HepG2 (cell line): ENCODE data around the gene ABHD2. TPM values are rescaled to one million over a fixed set of nuclear protein-coding genes. Genes with fewer than 3 reads are reported as not detected.
A peak's percentile ranks its signal among the peaks of the same experiment; 100 is the strongest.

ENCODE experiments used
- ATAC-seq: fragments of 200-7000 bp; cut with Tn5 transposase; 3 replicates; pipeline ENCODE4 v1.9.1; 2020; ENCODE audit warnings: mild to moderate bottlenecking, moderate library complexity
- BruUV-seq: library from RNA; stranded (reverse); fragments of 400-500 nt; replicated peaks from 2 replicates; lab custom pipeline; 2021; lab: Mats Ljungman, UMichigan
- CTCF ChIA-PET: fragments of 300-600 bp; formaldehyde crosslinking; extraction: SDS; loops from one replicate; lab custom pipeline; 2021; ENCODE audit warnings: low total read pairs, inconsistent platforms, low intra/inter-chr PET ratio; lab: Yijun Ruan, JAX
- POLR2A ChIA-PET: fragments of 350-600 bp; sonication (Branson Sonifier 250); formaldehyde crosslinking; loops from one replicate; lab custom pipeline; 2020; ENCODE audit warnings: antibody characterized with exemption, inconsistent platforms; lab: Yijun Ruan, JAX
- DNase-seq: peaks from one replicate; pipeline ENCODE4 v3.0.0-alpha.2; 2015; ENCODE audit warnings: low spot score
- FAIRE-seq: peaks from 3 replicates; lab custom pipeline; 2011; peaks lifted over from hg19 to GRCh38; lab: Jason Lieb, UNC
- H2AFZ ChIP-seq: one replicate; pipeline ENCODE4 v1.6.1; 2011; ENCODE audit warnings: low read length, inconsistent platforms
- H3K27ac ChIP-seq: fragments of 300-600 bp; 3 replicates; pipeline ENCODE4 v1.8.0; 2011; ENCODE audit warnings: mixed run types, mild to moderate bottlenecking, mixed read lengths, low read length, inconsistent platforms; ENCODE audit not compliant: insufficient read depth; ENCODE audit errors: extremely low read length
- H3K27me3 ChIP-seq, 2 experiments: fragments of 200-600 bp in 1 of 2; 2 replicates in 1 of 2; 3 replicates in 1 of 2; pipeline versions ENCODE4 v1.6.0 to v1.8.0; 2011; ENCODE audit warnings: low read length in 2 of 2, mild to moderate bottlenecking in 2 of 2, moderate library complexity in 2 of 2, inconsistent platforms in 1 of 2; ENCODE audit not compliant: insufficient read depth in 2 of 2, control insufficient read depth in 1 of 2
- H3K36me3 ChIP-seq, 2 experiments: fragments of 200-600 bp in 1 of 2; replicated peaks in 1 of 2; 2 replicates in 1 of 2; 3 replicates in 1 of 2; pipeline versions ENCODE4 v1.5.1 to v1.8.0; 2011; ENCODE audit warnings: low read length in 2 of 2, inconsistent platforms in 1 of 2; ENCODE audit not compliant: insufficient read depth in 2 of 2, control insufficient read depth in 1 of 2
- H3K4me1 ChIP-seq: 2 replicates; pipeline ENCODE4 v1.5.1; 2012; ENCODE audit warnings: low read length, inconsistent platforms; ENCODE audit not compliant: insufficient read depth
- H3K4me2 ChIP-seq: 2 replicates; pipeline ENCODE4 v1.6.0; 2011; ENCODE audit warnings: low read depth, low read length, inconsistent platforms
- H3K4me3 ChIP-seq, 3 experiments: fragments of 200-600 bp in 1 of 3; sonication (generic), shearing (Covaris generic) in 1 of 3; replicated peaks in 1 of 3; 2 replicates each; pipeline ENCODE4 v1.5.1; 2011 to 2016; ENCODE audit warnings: low read length in 3 of 3, inconsistent platforms in 2 of 3, low read depth in 2 of 3, mild to moderate bottlenecking in 2 of 3, control low read depth in 1 of 3, mixed read lengths in 1 of 3; ENCODE audit not compliant: insufficient read depth in 1 of 3
- H3K79me2 ChIP-seq: one replicate; pipeline ENCODE4 v1.6.1; 2011; ENCODE audit warnings: low read length, inconsistent platforms; ENCODE audit not compliant: insufficient read depth
- H3K9ac ChIP-seq: 2 replicates; pipeline ENCODE4 v1.6.0; 2011; ENCODE audit warnings: mild to moderate bottlenecking, low read depth, low read length, inconsistent platforms; ENCODE audit not compliant: insufficient read depth
- H3K9me3 ChIP-seq: 2 replicates; pipeline ENCODE4 v1.5.1; 2012; ENCODE audit warnings: mild to moderate bottlenecking, low read length
- H4K20me1 ChIP-seq: 2 replicates; pipeline ENCODE4 v1.6.0; 2011; ENCODE audit warnings: inconsistent platforms, mild to moderate bottlenecking, low read length, moderate library complexity; ENCODE audit not compliant: insufficient read depth
- FOXO1 ChIP-seq: sonication (generic); formaldehyde crosslinking; IDR thresholded peaks from 2 replicates; pipeline ENCODE4 v1.4.0; 2020; ENCODE audit warnings: missing genetic modification reagents
- KDM4B ChIP-seq: sonication (generic); formaldehyde crosslinking; IDR thresholded peaks from 2 replicates; pipeline ENCODE4 v1.4.0; 2020; ENCODE audit warnings: missing genetic modification reagents
- PAX8 ChIP-seq: sonication (generic); formaldehyde crosslinking; IDR thresholded peaks from 2 replicates; pipeline ENCODE4 v1.8.0; 2022; ENCODE audit warnings: mild to moderate bottlenecking, missing genetic modification reagents, borderline replicate concordance
- SRY ChIP-seq: sonication (generic); formaldehyde crosslinking; IDR thresholded peaks from 2 replicates; pipeline ENCODE4 v1.8.0; 2022; ENCODE audit warnings: mild to moderate bottlenecking, missing genetic modification reagents
- TBX2 ChIP-seq: sonication (generic); formaldehyde crosslinking; IDR thresholded peaks from 2 replicates; pipeline ENCODE4 v1.5.0; 2020; ENCODE audit warnings: missing genetic modification reagents, mild to moderate bottlenecking, borderline replicate concordance
- ZNF709 ChIP-seq: sonication (generic); formaldehyde crosslinking; IDR thresholded peaks from 2 replicates; pipeline ENCODE4 v1.5.0; 2020; ENCODE audit warnings: mild to moderate bottlenecking, missing genetic modification reagents
- WGBS: methylation state at CpG from one replicate; pipeline ENCODE4 v1.1.6; 2017; ENCODE audit warnings: low lambda C conversion rate; 5-methylcytosine and 5-hydroxymethylcytosine counted together
- in situ Hi-C: cut with HindIII; loops from 2 replicates; pipeline ENCODE4 v1.10.0; 2017; ENCODE audit warnings: low pct_unique_long_range_greater_than_20kb; ENCODE audit not compliant: extremely low pct_ligation_motif_present
- intact Hi-C: fragments of 100-400 bp; cut with micrococcal nuclease; formaldehyde crosslinking; loops from one replicate; pipeline ENCODE4 v1.10.0; 2022; ENCODE audit not compliant: unreplicated experiment
- polyA plus RNA-seq, 8 experiments: library from polyadenylated mRNA; depleted of rRNA in 3 of 8; stranded (reverse) in 7 of 8; unstranded in 1 of 8; fragments of >200 nt; fragmentation: Illumina TruSeq in 4 of 8; extraction: Trizol in 4 of 8; gene quantifications; 2 replicates each; pipeline versions ENCODE4 v1.2.1 to v1.2.3, GENCODE V29; 2011 to 2016; ENCODE audit warnings: low read depth in 4 of 8, missing spikeins in 1 of 8, mixed read lengths in 1 of 8; ENCODE audit not compliant: insufficient read depth in 1 of 8
- total RNA-seq, 5 experiments: library from RNA; depleted of rRNA; stranded (reverse); fragments of >200 nt; fragmentation: Illumina TruSeq; extraction: Trizol; gene quantifications; 2 replicates each; pipeline ENCODE4 v1.2.3, GENCODE V29; 2016; ENCODE audit warnings: low read depth in 1 of 5
- TF ChIP-seq, protein P1 (sequence below): sonication (generic); formaldehyde crosslinking; IDR thresholded peaks from 2 replicates; pipeline ENCODE4 v1.8.1; 2023; ENCODE audit warnings: missing genetic modification reagents, inconsistent platforms, borderline replicate concordance
- TF ChIP-seq, protein P2 (sequence below): sonication (generic); formaldehyde crosslinking; conservative IDR thresholded peaks from 2 replicates; pipeline ENCODE4 v1.5.0; 2020; ENCODE audit warnings: missing genetic modification reagents
- TF ChIP-seq, protein P3 (sequence below): sonication (generic); formaldehyde crosslinking; IDR thresholded peaks from 2 replicates; pipeline ENCODE4 v1.5.0; 2020; ENCODE audit warnings: mild to moderate bottlenecking, missing genetic modification reagents, moderate library complexity
- TF ChIP-seq, protein P4 (sequence below): sonication (generic); formaldehyde crosslinking; IDR thresholded peaks from 2 replicates; pipeline ENCODE4 v1.5.1; 2020; ENCODE audit warnings: mild to moderate bottlenecking, moderate library complexity, missing genetic modification reagents
- TF ChIP-seq, protein P5 (sequence below): sonication (generic); formaldehyde crosslinking; IDR thresholded peaks from 2 replicates; pipeline ENCODE4 v1.4.0; 2020; ENCODE audit warnings: missing genetic modification reagents
- TF ChIP-seq, protein P6 (sequence below): sonication (generic); formaldehyde crosslinking; IDR thresholded peaks from 2 replicates; pipeline ENCODE4 v1.8.1; 2022; ENCODE audit warnings: mild to moderate bottlenecking, missing genetic modification reagents

The ABHD2 gene
- total and polyA plus RNA-seq, 2 of the 13 experiments (the other 11 are each of a cell fraction or from before 2014, with no cell fraction given), result 14.8 to 22.4 TPM

DNA sequence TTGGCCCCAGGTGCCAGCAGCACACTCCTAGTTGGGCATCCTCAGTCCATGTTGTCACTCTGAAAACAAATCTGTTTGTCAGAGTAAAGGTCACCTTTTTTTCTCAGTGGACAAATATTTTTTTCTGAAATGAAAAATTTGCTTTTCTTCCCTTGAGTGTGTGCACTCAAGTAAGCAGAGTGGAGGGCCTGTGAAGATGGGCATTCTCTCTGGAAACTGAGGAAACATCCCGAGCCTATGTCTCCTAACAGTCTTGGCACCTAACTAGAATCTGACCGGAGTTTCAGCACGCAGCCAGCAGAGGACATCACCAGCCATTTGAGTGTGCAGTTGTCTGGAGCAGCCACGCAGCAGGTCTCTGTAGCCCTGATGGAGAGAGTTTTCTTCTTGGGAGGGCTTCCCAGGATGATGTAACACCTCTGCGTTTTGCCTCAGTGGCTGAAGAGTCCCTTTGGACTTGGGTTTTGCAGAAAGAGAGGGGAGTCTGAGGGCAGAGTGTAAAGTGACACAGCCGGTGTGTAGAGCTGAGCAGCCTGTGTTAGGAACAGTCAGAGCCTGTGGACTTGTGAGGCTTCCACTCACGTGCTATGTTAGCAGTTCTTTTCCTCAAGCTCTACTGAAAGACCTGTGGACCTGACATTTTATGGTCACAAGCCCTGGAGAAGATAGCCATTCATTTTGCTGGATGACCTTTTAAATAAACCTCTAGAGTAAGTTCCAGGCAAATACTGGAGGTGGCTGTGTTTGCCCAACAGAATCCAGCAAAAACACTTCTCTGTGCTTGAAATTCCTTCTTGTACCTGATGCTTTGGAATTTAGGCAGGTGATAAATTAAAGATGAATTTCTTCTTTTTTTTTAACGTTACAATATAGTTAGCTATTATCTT lies 51.6 kb downstream of the ABHD2 start:
- FAIRE-seq (peak; percentile 48), ATAC-seq (peak; percentile 63), DNase-seq (peak; percentile 62)
- H3K4me3 ChIP-seq, result peak overlapping the region in 1 of 3 experiments; percentile 50; a peak in 3 of 6 replicates
- peak overlapping the region; percentile 70 for H3K4me2 ChIP-seq
- H2AFZ ChIP-seq, result no peak overlapping the region
- POLR2A ChIA-PET, result interaction anchor here (1.0 to 5.6 kb wide), 10 partner anchors 10 to 52 kb away, joined by 3 to 45 read pairs (median 4); partner anchors contain the start of gene ABHD2
- under 1% methylated on average over 8 of the region's 8 CpGs for WGBS
- in situ Hi-C loops (loop anchor here (5.0 kb wide), 1 partner anchor 32 kb away; no protein-coding TSS in a partner anchor), intact Hi-C loops (loop anchor here (2.0 kb wide), 2 partner anchors 25 to 31 kb away; no protein-coding TSS in a partner anchor)
- no peaks in the 10 kb centered on the region for H3K27me3 ChIP-seq
- CTCF ChIA-PET, result interaction anchor here (0.9 to 2.1 kb wide), 2 partner anchors 32 to 82 kb away, joined by 4 to 6 read pairs; no protein-coding TSS in a partner anchor
- BruUV-seq, result TSS peak; percentile 57
- peak overlapping the region; percentile 90 for H3K27ac ChIP-seq
- peaks cover 80% of the 10 kb centered on the region for H3K4me1 ChIP-seq
- H3K9me3 ChIP-seq, result no peaks in the 10 kb centered on the region
- peaks cover 2% of the 10 kb centered on the region for H3K79me2 ChIP-seq
- H3K9ac ChIP-seq, result peak overlapping the region; percentile 57
- peaks cover 0 to 9% of the 10 kb centered on the region in 2 experiments; a peak in 3 of 5 replicates for H3K36me3 ChIP-seq
- H4K20me1 ChIP-seq, result no peaks in the 10 kb centered on the region
- TF ChIP-seq KDM4B (peak; percentile 45; the same call in 1 of the 2 replicates), FOXO1 (peak; percentile 20), SRY (no peak), PAX8 (CRISPR knock-in tag) (no peak), ZNF709 (CRISPR knock-in tag) (no peak), TBX2 (CRISPR knock-in tag) (no peak)
- TF ChIP-seq, protein P1, sequence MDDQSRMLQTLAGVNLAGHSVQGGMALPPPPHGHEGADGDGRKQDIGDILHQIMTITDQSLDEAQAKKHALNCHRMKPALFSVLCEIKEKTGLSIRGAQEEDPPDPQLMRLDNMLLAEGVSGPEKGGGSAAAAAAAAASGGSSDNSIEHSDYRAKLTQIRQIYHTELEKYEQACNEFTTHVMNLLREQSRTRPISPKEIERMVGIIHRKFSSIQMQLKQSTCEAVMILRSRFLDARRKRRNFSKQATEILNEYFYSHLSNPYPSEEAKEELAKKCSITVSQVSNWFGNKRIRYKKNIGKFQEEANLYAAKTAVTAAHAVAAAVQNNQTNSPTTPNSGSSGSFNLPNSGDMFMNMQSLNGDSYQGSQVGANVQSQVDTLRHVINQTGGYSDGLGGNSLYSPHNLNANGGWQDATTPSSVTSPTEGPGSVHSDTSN, result no peak
- TF ChIP-seq, protein P2, sequence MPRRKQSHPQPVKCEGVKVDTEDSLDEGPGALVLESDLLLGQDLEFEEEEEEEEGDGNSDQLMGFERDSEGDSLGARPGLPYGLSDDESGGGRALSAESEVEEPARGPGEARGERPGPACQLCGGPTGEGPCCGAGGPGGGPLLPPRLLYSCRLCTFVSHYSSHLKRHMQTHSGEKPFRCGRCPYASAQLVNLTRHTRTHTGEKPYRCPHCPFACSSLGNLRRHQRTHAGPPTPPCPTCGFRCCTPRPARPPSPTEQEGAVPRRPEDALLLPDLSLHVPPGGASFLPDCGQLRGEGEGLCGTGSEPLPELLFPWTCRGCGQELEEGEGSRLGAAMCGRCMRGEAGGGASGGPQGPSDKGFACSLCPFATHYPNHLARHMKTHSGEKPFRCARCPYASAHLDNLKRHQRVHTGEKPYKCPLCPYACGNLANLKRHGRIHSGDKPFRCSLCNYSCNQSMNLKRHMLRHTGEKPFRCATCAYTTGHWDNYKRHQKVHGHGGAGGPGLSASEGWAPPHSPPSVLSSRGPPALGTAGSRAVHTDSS (CRISPR knock-in tag), result no peak
- TF ChIP-seq, protein P3, sequence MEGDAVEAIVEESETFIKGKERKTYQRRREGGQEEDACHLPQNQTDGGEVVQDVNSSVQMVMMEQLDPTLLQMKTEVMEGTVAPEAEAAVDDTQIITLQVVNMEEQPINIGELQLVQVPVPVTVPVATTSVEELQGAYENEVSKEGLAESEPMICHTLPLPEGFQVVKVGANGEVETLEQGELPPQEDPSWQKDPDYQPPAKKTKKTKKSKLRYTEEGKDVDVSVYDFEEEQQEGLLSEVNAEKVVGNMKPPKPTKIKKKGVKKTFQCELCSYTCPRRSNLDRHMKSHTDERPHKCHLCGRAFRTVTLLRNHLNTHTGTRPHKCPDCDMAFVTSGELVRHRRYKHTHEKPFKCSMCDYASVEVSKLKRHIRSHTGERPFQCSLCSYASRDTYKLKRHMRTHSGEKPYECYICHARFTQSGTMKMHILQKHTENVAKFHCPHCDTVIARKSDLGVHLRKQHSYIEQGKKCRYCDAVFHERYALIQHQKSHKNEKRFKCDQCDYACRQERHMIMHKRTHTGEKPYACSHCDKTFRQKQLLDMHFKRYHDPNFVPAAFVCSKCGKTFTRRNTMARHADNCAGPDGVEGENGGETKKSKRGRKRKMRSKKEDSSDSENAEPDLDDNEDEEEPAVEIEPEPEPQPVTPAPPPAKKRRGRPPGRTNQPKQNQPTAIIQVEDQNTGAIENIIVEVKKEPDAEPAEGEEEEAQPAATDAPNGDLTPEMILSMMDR (CRISPR knock-in tag), result peak; percentile 45
- TF ChIP-seq, protein P4, sequence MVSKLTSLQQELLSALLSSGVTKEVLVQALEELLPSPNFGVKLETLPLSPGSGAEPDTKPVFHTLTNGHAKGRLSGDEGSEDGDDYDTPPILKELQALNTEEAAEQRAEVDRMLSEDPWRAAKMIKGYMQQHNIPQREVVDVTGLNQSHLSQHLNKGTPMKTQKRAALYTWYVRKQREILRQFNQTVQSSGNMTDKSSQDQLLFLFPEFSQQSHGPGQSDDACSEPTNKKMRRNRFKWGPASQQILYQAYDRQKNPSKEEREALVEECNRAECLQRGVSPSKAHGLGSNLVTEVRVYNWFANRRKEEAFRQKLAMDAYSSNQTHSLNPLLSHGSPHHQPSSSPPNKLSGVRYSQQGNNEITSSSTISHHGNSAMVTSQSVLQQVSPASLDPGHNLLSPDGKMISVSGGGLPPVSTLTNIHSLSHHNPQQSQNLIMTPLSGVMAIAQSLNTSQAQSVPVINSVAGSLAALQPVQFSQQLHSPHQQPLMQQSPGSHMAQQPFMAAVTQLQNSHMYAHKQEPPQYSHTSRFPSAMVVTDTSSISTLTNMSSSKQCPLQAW (CRISPR knock-in tag), result 0 out of 2 replicates have a peak, but pooled peaks have one; percentile 36
- TF ChIP-seq, protein P5, sequence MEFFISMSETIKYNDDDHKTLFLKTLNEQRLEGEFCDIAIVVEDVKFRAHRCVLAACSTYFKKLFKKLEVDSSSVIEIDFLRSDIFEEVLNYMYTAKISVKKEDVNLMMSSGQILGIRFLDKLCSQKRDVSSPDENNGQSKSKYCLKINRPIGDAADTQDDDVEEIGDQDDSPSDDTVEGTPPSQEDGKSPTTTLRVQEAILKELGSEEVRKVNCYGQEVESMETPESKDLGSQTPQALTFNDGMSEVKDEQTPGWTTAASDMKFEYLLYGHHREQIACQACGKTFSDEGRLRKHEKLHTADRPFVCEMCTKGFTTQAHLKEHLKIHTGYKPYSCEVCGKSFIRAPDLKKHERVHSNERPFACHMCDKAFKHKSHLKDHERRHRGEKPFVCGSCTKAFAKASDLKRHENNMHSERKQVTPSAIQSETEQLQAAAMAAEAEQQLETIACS, result no peak
- TF ChIP-seq, protein P6, sequence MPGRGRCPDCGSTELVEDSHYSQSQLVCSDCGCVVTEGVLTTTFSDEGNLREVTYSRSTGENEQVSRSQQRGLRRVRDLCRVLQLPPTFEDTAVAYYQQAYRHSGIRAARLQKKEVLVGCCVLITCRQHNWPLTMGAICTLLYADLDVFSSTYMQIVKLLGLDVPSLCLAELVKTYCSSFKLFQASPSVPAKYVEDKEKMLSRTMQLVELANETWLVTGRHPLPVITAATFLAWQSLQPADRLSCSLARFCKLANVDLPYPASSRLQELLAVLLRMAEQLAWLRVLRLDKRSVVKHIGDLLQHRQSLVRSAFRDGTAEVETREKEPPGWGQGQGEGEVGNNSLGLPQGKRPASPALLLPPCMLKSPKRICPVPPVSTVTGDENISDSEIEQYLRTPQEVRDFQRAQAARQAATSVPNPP (CRISPR knock-in tag), result 0 out of 2 replicates have a peak, but pooled peaks have one; percentile 49
